HG02973 (cell line): ENCODE results near the gene FAM20C.
"Not testable (repeated sequence)": the region's sequence is repeated elsewhere in the genome, so short reads cannot be mapped to it uniquely, and the experiment has no call there.

ENCODE experiments used
- ATAC-seq: cut with Tn5 transposase; IDR thresholded peaks from one replicate; pipeline ENCODE4 v1.9.1; 2021; ENCODE audit warnings: moderate library complexity; ENCODE audit not compliant: unreplicated experiment

Gene FAM20C

DNA sequence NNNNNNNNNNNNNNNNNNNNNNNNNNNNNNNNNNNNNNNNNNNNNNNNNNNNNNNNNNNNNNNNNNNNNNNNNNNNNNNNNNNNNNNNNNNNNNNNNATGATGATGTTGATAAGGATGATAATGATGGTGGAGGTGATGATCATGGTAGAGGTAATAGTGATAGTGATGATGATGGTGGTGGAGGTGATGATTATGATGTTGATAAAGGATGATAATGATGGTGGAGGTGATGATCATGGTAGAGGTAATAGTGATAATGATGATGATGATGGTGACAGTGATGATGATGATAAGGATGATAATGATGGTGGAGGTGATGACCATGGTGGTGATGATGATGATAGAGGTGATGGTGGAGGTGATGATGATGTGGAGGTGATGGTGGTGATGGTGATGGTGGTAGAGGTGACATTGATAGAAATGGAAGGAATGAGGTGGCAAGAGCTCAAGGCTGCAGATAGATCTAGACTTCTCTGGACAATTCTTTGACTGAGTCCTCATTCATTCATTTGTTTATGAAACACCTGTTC lies 47.8 kb downstream of the FAM20C start:
- no peak for ATAC-seq

DNA sequence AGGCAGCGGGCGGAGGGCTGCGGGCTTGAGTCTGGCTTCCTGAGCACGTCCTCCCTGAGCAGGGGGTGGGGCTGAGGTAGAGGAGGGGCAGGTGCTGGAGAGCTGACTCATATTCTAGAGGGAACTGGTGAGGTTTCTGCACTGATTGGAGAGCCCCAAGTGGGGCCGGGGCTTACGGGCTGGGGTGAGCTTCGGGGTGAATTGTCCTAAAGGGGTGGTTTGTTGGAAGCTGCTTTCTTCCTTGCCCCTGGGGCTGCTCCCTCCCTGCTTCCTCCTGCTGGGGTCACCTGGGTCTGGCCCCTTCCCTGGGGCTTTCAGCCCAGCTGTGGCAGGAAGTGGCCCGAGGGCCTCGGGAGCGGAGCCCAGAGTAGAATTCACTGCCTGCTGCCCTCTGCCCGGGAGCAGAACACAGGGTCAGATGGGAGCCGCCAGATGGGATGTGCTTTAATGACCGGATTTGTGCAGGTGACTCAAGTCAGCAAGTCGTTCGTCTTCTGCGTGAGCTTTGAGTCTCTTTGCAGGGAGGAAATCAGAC lies 48.6 kb downstream of the FAM20C start:
- ATAC-seq: no peak

DNA sequence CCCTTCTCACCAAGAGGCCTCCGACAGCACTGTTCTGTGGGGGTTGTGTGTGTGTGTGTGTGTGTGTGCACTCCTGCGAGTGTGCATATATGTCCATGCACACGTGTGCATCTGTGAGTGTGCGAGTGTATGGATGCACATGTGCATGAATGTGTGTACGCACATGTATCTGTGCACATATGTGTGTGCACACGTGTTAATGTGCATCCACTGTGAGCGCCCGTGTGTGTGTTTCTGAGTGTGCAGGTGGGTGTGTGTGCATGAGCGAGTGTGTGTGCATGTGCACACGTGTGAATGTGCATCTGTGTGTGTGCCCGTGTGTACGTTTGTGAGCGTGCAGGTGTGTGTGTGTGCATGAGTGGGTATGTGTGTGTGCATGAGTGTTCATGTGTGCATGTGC lies 49.1 kb downstream of the FAM20C start:
- no peak for ATAC-seq

DNA sequence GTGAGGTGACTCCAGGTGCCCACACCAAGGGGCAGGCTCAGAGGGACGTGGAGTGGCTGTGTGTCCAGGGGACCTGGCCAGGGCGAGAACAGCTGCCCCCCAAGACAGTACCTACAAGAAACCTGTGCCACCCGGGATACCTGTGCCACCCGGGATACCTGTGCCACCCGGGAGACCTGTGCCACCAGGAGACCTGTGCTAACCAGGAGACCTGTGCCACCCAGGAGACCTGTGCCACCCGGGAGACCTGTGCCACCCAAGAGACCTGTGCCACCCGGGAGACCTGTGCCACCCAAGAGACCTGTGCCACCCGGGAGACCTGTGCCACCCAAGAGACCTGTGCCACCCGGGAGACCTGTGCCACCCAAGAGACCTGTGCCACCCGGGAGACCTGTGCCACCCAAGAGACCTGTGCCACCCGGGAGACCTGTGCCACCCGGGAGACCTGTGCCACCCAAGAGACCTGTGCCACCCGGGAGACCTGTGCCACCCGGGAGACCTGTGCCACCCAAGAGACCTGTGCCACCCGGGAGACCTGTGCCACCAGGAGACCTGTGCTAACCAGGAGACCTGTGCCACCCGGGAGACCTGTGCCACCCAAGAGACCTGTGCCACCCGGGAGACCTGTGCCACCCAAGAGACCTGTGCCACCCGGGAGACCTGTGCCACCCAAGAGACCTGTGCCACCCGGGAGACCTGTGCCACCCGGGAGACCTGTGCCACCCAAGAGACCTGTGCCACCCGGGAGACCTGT lies 50.6 kb downstream of the FAM20C start:
- ATAC-seq: not testable (repeated sequence)

DNA sequence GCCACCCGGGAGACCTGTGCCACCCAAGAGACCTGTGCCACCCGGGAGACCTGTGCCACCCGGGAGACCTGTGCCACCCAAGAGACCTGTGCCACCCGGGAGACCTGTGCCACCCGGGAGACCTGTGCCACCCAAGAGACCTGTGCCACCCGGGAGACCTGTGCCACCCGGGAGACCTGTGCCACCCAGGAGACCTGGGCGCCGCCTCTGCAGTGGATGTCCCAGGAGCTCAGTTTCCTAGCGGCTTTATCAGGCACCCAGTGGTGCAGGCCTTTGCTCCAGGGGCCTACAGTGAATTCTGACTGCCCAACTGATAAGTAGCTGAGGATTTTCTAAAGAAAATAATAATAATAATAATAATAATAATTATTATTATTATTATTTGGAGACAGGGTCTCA lies 51.2 kb downstream of the FAM20C start:
- not testable (repeated sequence) for ATAC-seq

DNA sequence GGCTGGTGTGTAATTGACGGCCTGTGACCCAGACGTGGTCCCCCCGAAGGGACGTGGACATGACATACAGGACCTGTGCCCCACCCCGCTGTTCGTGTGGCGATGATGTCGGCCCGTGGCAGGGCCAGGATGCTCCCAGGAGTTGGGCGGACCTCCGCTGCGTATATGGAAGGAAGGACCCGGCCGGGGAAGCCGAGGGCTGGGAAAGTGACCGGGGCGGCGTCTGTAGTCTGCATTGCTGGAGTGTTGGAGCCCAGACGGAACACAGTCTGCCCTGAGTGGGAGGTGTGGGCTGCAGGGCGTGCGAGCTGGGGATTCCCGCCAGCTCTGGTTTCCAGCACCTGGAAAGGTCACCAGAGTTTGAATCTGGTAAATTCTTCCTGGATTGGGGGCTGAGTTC lies 52.6 kb downstream of the FAM20C start:
- ATAC-seq: no peak

DNA sequence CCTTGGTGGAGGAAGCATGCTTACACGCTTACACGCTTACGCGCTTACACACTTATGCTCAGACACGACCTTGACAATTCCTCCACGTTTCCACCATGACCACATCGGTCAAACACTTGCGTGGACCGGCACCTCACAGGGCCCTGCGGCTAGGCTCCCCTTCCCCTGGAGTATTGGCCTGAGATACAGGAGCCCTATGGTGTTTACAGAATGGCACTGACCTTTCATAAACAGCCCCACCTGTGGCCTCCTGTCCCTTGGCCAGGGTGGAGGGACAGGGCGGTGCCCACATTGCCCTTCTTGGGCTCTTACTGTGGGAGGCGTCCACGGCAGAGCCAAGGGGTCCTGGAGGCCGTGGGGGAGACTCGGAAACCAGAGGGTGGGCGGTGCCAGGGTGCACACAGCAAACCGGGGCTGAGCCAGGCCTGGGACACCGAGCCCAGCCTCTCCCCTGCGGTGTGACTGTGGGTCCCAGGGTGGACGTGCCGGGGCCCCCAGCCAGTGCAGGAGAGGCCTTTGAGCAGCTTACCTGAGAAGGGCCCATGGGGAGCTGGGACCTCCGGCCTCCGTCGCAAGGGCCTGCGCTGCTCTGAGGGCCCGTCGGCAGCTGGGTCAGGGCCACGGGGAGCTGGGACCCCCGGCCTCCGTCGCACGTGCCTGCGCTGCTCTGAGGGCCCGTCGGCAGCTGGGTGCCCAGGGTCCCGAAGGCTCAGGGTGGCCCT lies 53.4 kb downstream of the FAM20C start:
- no peak for ATAC-seq

DNA sequence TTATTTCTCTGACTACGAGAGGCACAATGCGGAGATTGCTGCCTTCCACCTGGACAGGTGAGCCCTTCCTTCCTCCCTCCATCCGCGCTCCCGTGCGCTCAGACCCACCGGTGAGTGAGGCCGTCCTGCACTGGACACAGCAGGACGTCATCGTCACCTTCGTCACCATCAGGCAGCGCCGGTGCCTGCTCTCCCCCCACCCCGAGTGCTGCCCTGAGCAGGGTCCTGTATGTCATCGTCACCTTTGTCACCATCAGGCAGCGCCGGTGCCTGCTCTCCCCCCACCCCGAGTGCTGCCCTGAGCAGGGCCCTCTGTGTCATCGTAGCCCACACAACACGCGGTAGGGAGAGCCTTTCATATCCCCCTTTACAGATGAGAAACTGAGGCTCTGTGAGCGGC lies 54.1 kb downstream of the FAM20C start:
- no peak for ATAC-seq

DNA sequence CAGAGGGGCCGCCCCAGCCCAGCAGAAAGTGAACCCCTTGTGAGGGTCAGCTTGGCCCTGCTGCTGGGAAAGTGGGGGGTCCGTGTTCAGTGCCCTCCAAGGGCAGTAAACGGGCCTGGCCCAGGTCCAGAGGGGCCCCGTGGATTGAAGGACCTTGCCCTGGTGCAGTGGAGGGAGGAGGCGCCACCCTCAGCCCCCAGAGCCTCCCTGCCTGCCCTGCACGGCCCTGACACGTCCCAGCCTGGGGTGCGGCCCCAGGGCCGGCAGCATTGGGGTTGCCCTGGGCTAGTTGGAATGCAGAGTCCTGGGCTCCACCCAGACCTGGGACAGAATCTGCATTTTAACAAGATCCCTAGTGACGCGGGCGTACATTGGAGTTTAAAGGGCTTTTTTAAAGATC lies 54.8 kb downstream of the FAM20C start:
- ATAC-seq: no peak

DNA sequence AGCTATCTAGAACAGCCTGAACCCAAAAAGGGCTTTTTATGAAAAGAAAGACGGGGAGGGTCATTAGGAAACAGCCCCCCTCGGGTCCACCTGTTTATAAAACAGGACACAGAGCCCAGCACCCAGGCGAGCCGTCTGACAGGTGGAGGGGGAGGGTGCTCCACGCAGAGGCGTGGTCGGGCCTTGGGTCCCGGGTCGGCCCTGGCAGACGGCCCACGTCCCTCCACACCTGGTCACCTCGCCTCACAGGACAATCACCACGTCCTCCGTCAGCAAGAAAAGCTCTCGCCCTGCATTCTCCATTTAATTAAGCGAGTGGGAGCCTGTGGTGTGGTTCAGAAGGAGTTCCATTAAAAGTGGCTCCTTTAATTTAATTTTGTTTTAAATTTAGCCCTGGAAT lies 55.3 kb downstream of the FAM20C start:
- ATAC-seq: no peak

DNA sequence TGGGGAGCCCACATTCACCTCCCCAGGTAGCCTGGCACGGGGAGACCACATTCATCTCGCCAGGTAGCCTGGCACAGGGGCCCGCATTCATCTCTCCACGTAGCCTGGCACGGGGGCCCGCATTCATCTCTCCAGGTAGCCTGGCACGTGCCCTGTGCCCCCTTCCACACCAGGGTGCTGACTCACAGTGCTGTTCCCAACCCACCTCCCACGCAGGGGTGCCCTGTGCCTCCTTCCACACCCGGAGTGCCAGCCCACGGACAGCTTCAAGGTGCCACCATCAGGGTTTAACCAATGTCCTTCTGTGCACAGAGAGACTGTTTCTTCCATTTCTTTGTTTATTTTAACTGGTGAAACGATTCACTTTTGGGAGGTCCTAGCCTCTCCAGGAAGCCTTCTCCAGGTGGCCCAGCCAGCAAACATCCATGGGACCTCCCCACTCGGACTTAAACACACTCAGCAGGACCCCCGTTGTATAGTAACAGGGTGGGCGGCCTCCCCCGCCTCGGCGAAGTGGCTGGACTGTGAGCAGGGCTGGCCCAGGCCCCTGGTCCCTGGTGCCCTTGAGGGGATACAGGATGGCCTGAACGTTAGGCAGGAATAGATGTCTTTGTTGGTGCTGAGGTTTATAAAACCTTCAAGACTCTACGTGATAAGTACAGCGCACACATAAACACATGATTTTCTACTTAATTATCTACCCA lies 56.5 kb downstream of the FAM20C start:
- no peak for ATAC-seq

DNA sequence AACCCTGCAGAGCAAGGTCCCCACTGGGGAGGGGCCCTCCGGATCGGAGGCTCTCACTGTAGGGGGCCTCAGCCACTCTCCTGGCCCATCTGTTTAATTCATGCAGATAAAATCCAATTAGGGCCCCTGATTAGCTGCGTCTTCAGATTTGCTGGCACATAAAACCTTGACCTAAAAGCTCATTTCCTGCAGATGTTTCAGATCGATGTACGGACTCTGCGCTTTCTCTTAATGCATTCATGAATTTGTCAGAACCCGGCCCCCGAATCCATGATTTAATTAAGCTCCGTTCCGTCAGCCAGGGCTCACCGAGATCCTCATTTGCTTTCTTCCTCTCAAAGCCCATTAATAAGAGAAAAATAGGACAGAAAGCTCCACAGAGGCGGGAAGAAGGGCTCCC lies 57.6 kb downstream of the FAM20C start:
- no peak for ATAC-seq

DNA sequence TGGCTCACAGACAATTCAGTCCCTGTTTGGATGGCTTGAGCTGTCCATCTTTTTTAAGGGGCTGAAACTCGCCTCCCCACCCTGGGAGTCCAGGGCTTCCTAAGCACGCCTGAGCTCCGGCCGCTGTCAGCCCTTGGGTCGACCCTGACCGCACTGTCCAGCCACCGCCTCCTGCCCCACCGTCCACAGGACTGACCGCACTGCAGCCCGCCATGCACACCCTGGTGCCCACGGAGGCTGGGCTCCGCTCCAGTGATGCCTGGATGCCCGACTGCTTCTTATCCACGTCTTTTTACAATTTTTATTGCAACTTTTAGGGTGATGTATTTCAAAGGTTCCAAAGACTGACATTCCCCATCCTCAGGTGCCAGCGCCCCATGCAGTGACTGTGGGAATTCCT lies 58.2 kb downstream of the FAM20C start:
- ATAC-seq: no peak

DNA sequence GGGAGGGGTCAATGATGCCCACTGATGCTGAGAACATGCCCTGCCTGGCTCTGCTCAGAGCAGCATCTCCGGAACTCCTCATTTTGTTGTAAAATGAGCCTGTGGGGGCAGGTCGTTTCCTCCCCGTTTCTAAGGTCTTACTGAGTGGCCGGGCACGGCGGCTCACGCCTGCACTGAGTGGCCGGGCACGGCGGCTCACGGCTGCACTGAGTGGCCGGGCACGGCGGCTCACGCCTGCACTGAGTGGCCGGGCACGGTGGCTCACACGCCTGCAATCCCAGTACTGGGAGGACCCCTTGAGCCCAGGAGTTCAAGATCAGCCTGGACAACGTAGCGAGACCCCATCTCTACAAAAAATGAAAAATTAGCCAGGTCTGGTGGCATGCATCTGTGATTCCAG lies 58.6 kb downstream of the FAM20C start:
- ATAC-seq: no peak

DNA sequence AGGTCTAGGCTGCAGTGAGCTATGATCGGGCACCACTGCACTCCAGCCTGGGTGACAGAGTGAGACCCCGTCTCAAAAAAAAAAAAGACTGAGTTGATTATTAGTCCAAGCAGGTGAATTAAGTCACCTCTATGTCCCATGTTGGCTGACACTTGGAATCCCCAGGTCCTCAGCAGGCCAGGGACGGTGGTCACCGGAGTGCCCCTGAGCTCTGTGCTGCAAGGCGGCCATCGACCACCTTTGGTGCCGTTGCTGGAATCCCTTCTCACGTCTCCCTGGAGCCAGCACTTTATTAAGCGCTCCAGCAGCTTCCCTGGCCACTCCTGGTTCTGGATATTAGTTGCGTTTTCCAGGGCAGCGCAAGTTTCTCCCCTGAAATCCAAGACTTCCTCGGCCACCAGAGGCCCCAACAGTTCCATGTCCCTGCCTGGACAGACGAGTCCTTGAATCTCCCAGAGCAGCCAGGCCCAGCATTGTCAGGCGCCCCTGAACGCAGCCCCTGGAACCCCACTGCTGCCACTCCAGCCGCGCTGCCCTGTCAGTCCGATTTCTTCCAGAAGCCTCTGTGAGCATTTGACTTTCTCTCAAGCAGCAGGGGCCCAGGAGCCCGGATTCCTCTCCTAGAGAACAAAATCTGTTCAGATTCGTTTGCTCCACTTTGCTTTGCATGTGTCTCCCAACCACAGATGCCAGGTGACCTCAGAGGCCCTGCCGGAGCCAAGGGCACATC lies 59.2 kb downstream of the FAM20C start:
- no peak for ATAC-seq

DNA sequence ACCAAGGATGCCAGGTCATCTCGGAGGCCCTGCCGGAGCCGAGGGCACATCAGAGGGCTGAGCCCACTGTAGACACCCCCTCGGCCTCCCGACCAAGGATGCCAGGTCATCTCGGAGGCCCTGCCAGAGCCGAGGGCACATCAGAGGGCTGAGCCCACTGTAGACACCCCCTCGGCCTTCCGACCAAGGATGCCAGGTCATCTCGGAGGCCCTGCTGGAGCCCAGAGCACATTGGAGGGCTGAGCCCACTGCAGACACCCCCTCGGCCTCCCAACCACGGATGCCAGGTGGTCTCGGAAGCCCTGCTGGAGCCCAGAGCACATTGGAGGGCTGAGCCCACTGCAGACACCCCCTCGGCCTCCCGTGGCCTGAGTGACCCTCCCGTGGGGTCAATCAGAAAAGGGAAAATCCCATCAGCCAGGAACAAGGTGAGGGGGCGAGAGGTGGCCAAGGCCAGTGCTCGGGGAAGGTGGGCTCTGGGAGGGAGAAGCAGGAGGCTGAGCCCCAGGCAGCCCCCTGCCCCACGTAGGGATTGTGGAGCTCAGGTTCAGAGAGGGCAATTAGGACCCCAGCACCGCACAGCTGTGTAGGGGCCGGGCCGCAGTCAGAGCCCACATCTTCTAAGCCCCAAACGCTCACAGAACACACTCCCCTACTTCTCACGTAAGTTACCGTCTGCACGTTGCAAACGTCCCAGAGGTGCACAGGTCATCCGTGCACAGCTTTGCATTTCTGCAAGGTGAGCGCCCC lies 60.0 kb downstream of the FAM20C start:
- no peak for ATAC-seq

DNA sequence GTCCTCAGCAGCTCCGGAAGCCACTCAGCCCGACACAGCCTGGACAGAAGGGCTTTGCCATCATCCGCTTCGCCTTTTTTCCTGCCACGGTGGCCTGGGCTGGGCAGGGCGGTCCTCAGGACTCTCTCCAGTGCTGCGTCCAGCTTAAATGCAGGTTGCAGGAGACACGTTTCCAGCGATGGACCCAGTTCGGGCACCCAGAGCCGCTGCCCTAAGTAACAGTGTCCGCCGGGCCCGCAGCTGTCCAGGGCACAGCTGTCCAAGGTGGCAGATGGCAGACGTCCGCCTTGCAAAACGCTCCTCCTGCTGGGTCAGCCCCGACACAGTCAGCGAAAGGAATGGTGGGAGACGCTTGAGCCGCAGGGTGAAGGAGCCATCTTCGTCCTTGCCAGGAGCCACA lies 60.6 kb downstream of the FAM20C start:
- ATAC-seq: no peak

DNA sequence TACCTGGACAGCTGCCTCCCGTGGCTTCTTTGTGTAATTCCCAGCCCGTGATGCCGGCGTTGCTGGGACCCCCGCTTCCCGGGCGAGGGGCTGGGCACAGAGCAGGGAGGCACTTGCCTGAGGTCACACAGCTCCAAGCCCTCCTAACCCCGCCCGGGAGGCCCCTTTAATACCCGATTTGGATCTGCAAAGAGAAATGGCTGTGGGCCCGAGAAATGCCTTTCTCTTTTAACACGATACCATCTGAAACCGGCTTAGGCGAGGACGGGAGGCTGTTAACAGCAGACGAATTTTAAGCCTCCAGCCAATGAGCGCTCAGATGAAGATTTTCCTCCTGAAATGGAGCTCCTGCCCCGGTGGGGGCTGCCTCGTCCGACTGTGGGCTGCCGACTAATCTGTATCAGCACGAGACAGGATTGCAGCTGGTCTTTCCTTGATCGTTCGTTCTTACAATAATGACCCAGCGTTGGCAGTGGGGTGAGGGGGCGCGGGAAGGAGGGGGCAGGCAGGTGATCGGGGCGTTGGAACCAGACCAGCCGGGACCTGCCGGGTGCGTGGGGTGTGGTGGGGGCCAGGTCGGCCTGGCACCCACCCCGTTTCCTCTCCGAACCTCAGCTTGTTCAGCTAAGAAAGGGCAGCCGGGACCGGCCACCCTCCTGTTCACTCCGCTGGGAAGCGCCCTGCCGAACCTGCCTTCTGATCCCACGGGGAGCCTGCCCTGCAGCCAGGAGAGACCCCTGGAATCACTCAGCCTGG lies 61.4 kb downstream of the FAM20C start:
- ATAC-seq: no peak

DNA sequence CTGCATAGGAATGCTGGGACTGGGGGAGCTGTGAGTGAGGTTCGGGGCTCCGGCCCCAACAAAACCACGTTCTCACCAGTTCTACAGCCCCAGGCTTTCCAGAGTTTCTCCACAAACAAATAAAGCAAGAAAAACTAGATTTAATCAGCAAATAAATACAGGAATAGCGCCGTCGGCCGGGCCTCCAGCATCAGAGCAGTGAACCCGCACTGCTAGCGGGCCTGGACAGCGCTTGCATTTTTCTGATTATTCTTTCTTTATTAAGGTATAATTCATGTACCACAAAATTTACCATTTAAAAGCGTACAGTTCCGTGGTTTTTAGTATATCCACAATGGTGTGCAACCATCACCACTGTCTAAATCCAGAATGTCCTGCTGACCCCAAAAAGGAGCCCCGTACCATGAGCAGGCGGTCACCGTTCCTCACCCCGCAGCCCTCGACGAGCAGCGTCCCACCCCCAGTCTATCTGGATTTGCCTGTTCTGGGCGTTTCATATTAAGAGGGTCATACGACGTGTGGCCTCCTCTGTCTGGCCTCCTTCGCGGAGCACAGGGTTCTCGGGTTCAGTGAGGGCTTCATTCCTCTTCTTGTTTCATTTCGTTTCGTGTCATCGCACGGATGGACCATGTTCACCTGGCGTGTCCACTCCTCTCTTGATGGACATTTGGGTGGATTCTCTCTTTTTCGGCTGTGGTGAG lies 62.1 kb downstream of the FAM20C start:
- ATAC-seq: no peak
